ENCODE measurements around the gene L3MBTL4. TPM values are rescaled to one million over a fixed set of nuclear protein-coding genes. Genes with fewer than 3 reads are reported as not detected.

Gene L3MBTL4
- total and polyA plus RNA-seq, 10 donors, result 1.1 to 21.0 (median 12.7) TPM

DNA sequence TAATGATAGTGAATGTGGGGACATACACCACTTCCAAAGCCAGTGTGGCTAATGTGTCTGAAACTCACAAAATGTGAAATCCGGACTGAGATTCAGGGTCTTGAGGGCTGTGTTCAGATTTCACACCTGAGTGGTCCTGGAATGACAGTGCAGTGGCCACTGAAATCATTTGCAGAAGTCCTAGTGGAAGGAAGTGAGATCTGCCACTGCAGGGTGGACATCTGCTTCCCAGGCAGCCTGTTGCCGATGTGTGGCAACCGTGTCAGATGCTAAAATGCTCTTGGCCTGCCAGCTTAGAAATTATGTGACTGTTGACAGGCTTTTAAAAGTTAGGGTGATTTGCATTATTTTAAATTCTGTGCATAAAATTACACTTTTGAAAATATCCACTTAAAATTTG lies 441.6 kb downstream of the L3MBTL4 start:
- TF ChIP-seq POLR2AphosphoS5 (IDR thresholded peaks at IDR 0.05), result no peak
- TF ChIP-seq POLR2A (IDR thresholded peaks at IDR 0.05), result no peak
- TF ChIP-seq, protein P1, sequence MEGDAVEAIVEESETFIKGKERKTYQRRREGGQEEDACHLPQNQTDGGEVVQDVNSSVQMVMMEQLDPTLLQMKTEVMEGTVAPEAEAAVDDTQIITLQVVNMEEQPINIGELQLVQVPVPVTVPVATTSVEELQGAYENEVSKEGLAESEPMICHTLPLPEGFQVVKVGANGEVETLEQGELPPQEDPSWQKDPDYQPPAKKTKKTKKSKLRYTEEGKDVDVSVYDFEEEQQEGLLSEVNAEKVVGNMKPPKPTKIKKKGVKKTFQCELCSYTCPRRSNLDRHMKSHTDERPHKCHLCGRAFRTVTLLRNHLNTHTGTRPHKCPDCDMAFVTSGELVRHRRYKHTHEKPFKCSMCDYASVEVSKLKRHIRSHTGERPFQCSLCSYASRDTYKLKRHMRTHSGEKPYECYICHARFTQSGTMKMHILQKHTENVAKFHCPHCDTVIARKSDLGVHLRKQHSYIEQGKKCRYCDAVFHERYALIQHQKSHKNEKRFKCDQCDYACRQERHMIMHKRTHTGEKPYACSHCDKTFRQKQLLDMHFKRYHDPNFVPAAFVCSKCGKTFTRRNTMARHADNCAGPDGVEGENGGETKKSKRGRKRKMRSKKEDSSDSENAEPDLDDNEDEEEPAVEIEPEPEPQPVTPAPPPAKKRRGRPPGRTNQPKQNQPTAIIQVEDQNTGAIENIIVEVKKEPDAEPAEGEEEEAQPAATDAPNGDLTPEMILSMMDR (IDR thresholded peaks at IDR 0.05 in 8 of 11, conservative IDR thresholded peaks at IDR 0.05 in 3 of 11), result no peak
- H3K36me3 ChIP-seq, result no peaks in the 10 kb centered on the region
- H3K4me1 ChIP-seq, result peaks cover 0 to 12% (median 0%) of the 10 kb centered on the region in 6 donors
- no peaks in the 10 kb centered on the region for H3K9me3 ChIP-seq
- intact Hi-C loops (cut with DNase I; ENCODE audit: low total_unique reads), result no loop called here
- WGBS, 5 donors, result 71 to 87% (median 73%) methylated on average over 3 of the region's 3 CpGs
- no peak overlapping the region for H3K27ac ChIP-seq
- H3K27me3 ChIP-seq (replicated peaks in 1 of 7), result no peaks in the 10 kb centered on the region
- H3K4me3 ChIP-seq, result no peak overlapping the region
- DNase-seq, result no peak

GRCh38 chr18:5972298-5972697 lies 442.4 kb downstream of the L3MBTL4 start:
- no peaks in the 10 kb centered on the region for H3K36me3 ChIP-seq
- no peak for TF ChIP-seq POLR2AphosphoS5 (IDR thresholded peaks at IDR 0.05)
- TF ChIP-seq POLR2A (IDR thresholded peaks at IDR 0.05), result no peak
- TF ChIP-seq, protein P1 (IDR thresholded peaks at IDR 0.05 in 8 of 11, conservative IDR thresholded peaks at IDR 0.05 in 3 of 11), result no peak
- intact Hi-C loops (cut with DNase I; ENCODE audit: low total_unique reads), result no loop called here
- H3K4me3 ChIP-seq, result no peak overlapping the region
- no peak for DNase-seq
- no peaks in the 10 kb centered on the region for H3K9me3 ChIP-seq
- no peaks in the 10 kb centered on the region for H3K27me3 ChIP-seq (replicated peaks in 1 of 7)
- peaks cover 0 to 12% (median 0%) of the 10 kb centered on the region in 6 donors for H3K4me1 ChIP-seq
- no peak overlapping the region for H3K27ac ChIP-seq
- WGBS, 5 donors, result 67 to 84% (median 74%) methylated on average over 7 of the region's 7 CpGs

DNA sequence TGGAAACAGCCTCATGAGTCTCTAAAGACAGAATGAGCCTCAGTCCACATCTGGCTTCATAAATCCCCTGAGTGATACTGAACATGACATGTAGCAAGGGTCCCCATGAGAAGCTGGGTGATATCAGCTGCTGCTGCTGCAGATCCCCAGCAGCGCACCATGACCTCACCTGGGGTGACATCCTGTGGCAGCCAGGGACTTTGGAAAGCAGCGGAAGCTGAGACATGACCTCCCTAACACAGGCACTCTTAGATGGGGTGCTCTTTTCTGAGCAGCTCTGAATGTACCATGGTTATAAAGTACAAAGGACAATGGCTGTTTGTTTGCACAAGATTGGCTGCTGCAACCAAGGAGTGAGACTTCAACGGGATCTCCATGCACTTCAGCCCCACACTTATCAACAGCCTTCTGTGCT lies 444.7 kb downstream of the L3MBTL4 start:
- 46 to 62% (median 57%) methylated on average over 3 of the region's 3 CpGs for WGBS, 5 donors
- H3K9me3 ChIP-seq, result no peaks in the 10 kb centered on the region
- H3K27ac ChIP-seq, result no peak overlapping the region
- H3K4me1 ChIP-seq, result peaks cover 0 to 2% (median 0%) of the 10 kb centered on the region in 6 donors
- H3K27me3 ChIP-seq (replicated peaks in 1 of 7), result no peaks in the 10 kb centered on the region
- H3K36me3 ChIP-seq, result no peaks in the 10 kb centered on the region
- no peak overlapping the region for H3K4me3 ChIP-seq
- TF ChIP-seq, protein P1 (IDR thresholded peaks at IDR 0.05 in 8 of 11, conservative IDR thresholded peaks at IDR 0.05 in 3 of 11), result no peak
- no peak for TF ChIP-seq POLR2A (IDR thresholded peaks at IDR 0.05)
- no peak for TF ChIP-seq POLR2AphosphoS5 (IDR thresholded peaks at IDR 0.05)
- intact Hi-C loops (cut with DNase I; ENCODE audit: low total_unique reads), result no loop called here
- DNase-seq, result no peak

- H3K27ac ChIP-seq, result no peak overlapping the region
- H3K36me3 ChIP-seq, result no peaks in the 10 kb centered on the region
- TF ChIP-seq, protein P1 (IDR thresholded peaks at IDR 0.05 in 8 of 11, conservative IDR thresholded peaks at IDR 0.05 in 3 of 11), result no peak
- no peak for TF ChIP-seq POLR2AphosphoS5 (IDR thresholded peaks at IDR 0.05)
- no peak for TF ChIP-seq POLR2A (IDR thresholded peaks at IDR 0.05)
- no peaks in the 10 kb centered on the region for H3K9me3 ChIP-seq
- no peaks in the 10 kb centered on the region for H3K27me3 ChIP-seq (replicated peaks in 1 of 7)
- no peak overlapping the region for H3K4me3 ChIP-seq
- no peaks in the 10 kb centered on the region for H3K4me1 ChIP-seq
- WGBS, 5 donors, result 89 to 94% (median 93%) methylated on average over 15 to 16 of the region's 16 CpGs
- intact Hi-C loops (cut with DNase I; ENCODE audit: low total_unique reads), result no loop called here
- DNase-seq, result no peak
These were observed 445.2 kb downstream of the L3MBTL4 start for GRCh38 chr18:5969355-5969988.

All from spleen (tissue), 11 donors.